Stimulated activated CD4-positive, alpha-beta T cell treated with anti-CD3 and anti-CD28 coated beads, Interleukin-4, amount 100 ng/mL, for 1 hour (primary cell): ENCODE measurements around the gene ZNF324B.
"Not testable (repeated sequence)": the region's sequence is repeated elsewhere in the genome, so short reads cannot be mapped to it uniquely, and the experiment has no call there.

Experiments
- DNase-seq: peaks from one replicate; pipeline ENCODE4 v3.0.0-alpha.2; 2020

ZNF324B gene

GRCh38 chr19:58451358-58452101 lies at the start of gene ZNF324B:
ZNF324B (plus strand) TSS chr19:58451622; CDS start chr19:58453702, 2,080 bp downstream.
- DNase-seq, result peak; percentile 97

- no peak for DNase-seq
Measured at GRCh38 chr19:58401840-58402421, 49.5 kb upstream of the ZNF324B start.

GRCh38 chr19:58403920-58404478 lies 47.4 kb upstream of the ZNF324B start:
- DNase-seq, result not testable (repeated sequence)

- DNase-seq, result no peak
Measured at GRCh38 chr19:58406818-58407657, 44.4 kb upstream of the ZNF324B start.

GRCh38 chr19:58407658-58408151 lies 43.7 kb upstream of the ZNF324B start:
- no peak for DNase-seq

- DNase-seq, result peak; percentile 94
Measured at GRCh38 chr19:58408152-58409009, 43.0 kb upstream of the ZNF324B start, which contains the start of gene ZNF584. ZNF584 (plus strand) TSS chr19:58408649; CDS start chr19:58409148, 499 bp downstream.

- no peak for DNase-seq
Measured at GRCh38 chr19:58409010-58409790, 42.2 kb upstream of the ZNF324B start.

- DNase-seq, result no peak
Measured at GRCh38 chr19:58416604-58417003, 34.8 kb upstream of the ZNF324B start.

- no peak for DNase-seq
Measured at GRCh38 chr19:58417071-58417470, 34.4 kb upstream of the ZNF324B start.

- DNase-seq, result no peak
Measured at GRCh38 chr19:58428617-58429016, 22.8 kb upstream of the ZNF324B start.

GRCh38 chr19:58429745-58430144 lies 21.7 kb upstream of the ZNF324B start:
- DNase-seq, result no peak

GRCh38 chr19:58434217-58434616 lies 17.2 kb upstream of the ZNF324B start:
- no peak for DNase-seq

- DNase-seq, result peak; percentile 91
Measured at GRCh38 chr19:58439576-58440554, 11.6 kb upstream of the ZNF324B start, which contains the start of gene ZNF132. ZNF132 (minus strand) TSS chr19:58440153; CDS start chr19:58439821, 332 bp downstream.

- no peak for DNase-seq
Measured at GRCh38 chr19:58440556-58440955, 10.9 kb upstream of the ZNF324B start.

GRCh38 chr19:58442986-58443385 lies 8.4 kb upstream of the ZNF324B start:
- not testable (repeated sequence) for DNase-seq

GRCh38 chr19:58448860-58449259 lies 2.6 kb upstream of the ZNF324B start:
- not testable (repeated sequence) for DNase-seq

GRCh38 chr19:58449980-58450379 lies 1.4 kb upstream of the ZNF324B start:
- not testable (repeated sequence) for DNase-seq

GRCh38 chr19:58450856-58451357 lies 515 bp upstream of the ZNF324B start:
- DNase-seq, result no peak

- DNase-seq, result no peak
Measured at GRCh38 chr19:58453743-58454142, 2.3 kb downstream of the ZNF324B start.
